D721Med (cell line): ENCODE data around the gene RND1.

Experiments used
- DNase-seq: peaks from one replicate; pipeline ENCODE4 v3.0.0; 2011; ENCODE audit warnings: low spot score; ENCODE audit not compliant: insufficient read length
- FAIRE-seq: peaks from 2 replicates; lab custom pipeline; 2011; peaks lifted over from hg19 to GRCh38; lab: Jason Lieb, UNC
- CTCF ChIP-seq: IDR thresholded peaks from 2 replicates; pipeline ENCODE4 v1.5.1; 2012; ENCODE audit warnings: mild to moderate bottlenecking, control low read depth; ENCODE audit not compliant: insufficient read depth; ENCODE audit errors: missing control alignments

RND1 gene

GRCh38 chr12:48826209-48826855 is 39.3 kb downstream of the RND1 start:
- DNase-seq (no peak), FAIRE-seq (no peak)
- no peak for TF ChIP-seq CTCF

DNA sequence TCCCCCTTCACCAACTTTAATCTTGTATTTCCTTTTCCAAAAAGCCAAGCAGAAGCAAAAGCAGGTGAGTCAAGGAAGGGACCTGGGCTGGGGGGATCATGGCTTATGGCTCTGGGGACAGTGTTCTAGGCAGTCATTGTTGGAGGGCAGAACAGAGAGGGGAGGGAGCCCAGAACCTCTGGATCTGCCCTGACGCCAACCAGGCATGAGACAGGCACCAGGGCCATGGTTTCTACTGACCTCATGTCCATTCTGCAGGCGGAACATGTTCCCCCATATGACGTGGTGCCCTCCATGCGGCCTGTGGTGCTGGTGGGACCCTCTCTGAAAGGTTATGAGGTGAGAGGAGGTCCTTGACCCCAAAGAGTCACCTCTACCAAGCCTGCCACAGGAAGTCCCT is 40.8 kb downstream of the RND1 start:
- FAIRE-seq = no peak
- no peak for TF ChIP-seq CTCF
- no peak for DNase-seq

- FAIRE-seq (no peak), DNase-seq (no peak)
- no peak for TF ChIP-seq CTCF
Measured at GRCh38 chr12:48824112-48824511, 41.6 kb downstream of the RND1 start.

- no peak for TF ChIP-seq CTCF
- FAIRE-seq (no peak), DNase-seq (no peak)
Measured at GRCh38 chr12:48823281-48823680, 42.4 kb downstream of the RND1 start.

DNA sequence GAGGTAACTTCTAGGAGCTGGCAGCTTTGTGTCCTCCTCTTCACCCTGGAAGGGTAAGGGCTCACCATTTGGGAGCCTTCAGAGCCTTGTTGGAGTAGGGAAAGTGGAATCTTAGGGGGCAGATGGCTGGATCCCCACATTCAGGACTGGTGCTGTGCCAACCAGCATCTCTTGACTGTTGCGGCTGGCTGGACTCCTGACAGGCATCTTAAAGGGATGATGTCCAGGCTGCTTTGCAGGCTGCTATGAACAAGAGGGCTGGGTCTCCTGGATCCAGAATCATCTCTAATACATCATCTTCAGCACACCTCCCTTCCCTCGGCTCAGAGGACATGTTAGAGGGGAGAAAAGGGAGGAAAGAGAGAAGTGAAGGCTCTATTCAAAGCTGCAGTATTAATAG is 43.0 kb downstream of the RND1 start:
- TF ChIP-seq CTCF = no peak
- no peak for FAIRE-seq
- DNase-seq = no peak

- no peak for TF ChIP-seq CTCF
- no peak for FAIRE-seq
- no peak for DNase-seq
Measured at GRCh38 chr12:48822139-48822538, 43.5 kb downstream of the RND1 start.

DNA sequence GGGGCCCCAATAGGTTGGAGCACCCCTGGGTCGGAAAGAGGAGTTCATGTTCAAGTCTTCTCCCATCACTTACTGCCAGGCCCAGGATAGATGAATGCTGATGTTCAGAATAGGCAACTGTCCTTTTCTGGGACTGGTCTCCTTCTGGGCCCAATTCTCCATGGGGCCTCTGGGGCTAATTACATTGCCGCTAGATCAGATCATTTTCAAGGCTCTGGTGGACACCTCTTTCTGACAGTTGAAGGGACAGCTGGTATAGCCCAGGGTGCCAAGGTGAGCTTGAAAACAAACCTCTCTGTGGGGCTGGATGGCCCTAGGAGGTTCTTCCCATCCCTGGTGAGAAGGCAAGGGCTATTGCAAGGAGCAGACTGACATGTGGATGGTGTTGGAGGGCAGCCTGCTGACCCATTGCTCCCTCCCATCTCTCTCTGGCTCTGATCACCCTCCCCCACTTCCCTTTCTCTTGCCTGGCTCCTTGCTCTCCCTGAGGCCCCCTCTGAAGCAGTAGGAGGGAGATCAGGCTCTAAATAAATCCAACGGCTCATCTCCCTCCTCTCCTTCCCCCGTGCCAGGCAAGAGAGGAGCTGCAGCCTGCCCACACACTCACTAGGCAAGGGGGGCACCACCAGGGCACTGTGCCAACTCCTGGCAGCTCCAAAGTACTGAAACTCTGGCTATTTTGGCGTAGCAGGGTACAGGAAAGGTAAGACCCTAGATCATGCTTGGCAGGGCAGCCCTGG is 45.5 kb downstream of the RND1 start:
- FAIRE-seq (no peak), DNase-seq (no peak)
- no peak for TF ChIP-seq CTCF
